OCI-LY7 (cell line): ENCODE data around the gene SPATA4.

Experiments used
- CTCF ChIP-seq: fragments of 200-600 bp; sonication (generic); conservative IDR thresholded peaks from 2 replicates; pipeline ENCODE4 v1.5.1; 2014; ENCODE audit warnings: mild to moderate bottlenecking, antibody characterized with exemption, low read length, moderate library complexity, mixed read lengths
- EZH2phosphoT487 ChIP-seq: fragments of 200-600 bp; sonication (generic); IDR thresholded peaks from 2 replicates; pipeline ENCODE4 v1.6.1; 2018; ENCODE audit warnings: low read depth, borderline replicate concordance, mild to moderate bottlenecking, mixed run types, antibody characterized with exemption, low read length, moderate library complexity, mixed read lengths

GRCh38 chr4:176195184-176195978, at the start of gene SPATA4:
- TF ChIP-seq CTCF = no peak
- TF ChIP-seq EZH2phosphoT487 = no peak
